Osteocyte (in vitro differentiated cells): ENCODE data around the gene SYT11. TPM values are rescaled to one million over a fixed set of nuclear protein-coding genes. Genes with fewer than 3 reads are reported as not detected.
"Not testable (repeated sequence)": the region's sequence is repeated elsewhere in the genome, so short reads cannot be mapped to it uniquely, and the experiment has no call there.

ENCODE experiments used
- DNase-seq: peaks from one replicate; pipeline ENCODE4 v3.0.0; 2021; ENCODE audit warnings: mixed read lengths; ENCODE audit not compliant: unreplicated experiment; ENCODE audit errors: extremely low spot score
- H3K27ac Mint-ChIP-seq: one replicate; pipeline ENCODE4 v1.8.0; 2021; ENCODE audit warnings: mild to moderate bottlenecking, mixed read lengths; ENCODE audit not compliant: unreplicated experiment
- H3K27me3 Mint-ChIP-seq: one replicate; pipeline ENCODE4 v1.8.0; 2021; ENCODE audit warnings: mixed read lengths; ENCODE audit not compliant: unreplicated experiment
- H3K36me3 Mint-ChIP-seq: one replicate; pipeline ENCODE4 v1.8.0; 2021; ENCODE audit warnings: mixed read lengths; ENCODE audit not compliant: unreplicated experiment
- H3K4me1 Mint-ChIP-seq: one replicate; pipeline ENCODE4 v1.8.0; 2021; ENCODE audit warnings: mixed read lengths; ENCODE audit not compliant: unreplicated experiment
- H3K4me3 Mint-ChIP-seq: one replicate; pipeline ENCODE4 v1.8.0; 2021; ENCODE audit warnings: mild to moderate bottlenecking, moderate library complexity, mixed read lengths; ENCODE audit not compliant: unreplicated experiment
- H3K9me3 Mint-ChIP-seq: one replicate; pipeline ENCODE4 v1.8.0; 2021; ENCODE audit warnings: mixed read lengths; ENCODE audit not compliant: unreplicated experiment
- CTCF ChIP-seq: fragments of 200-600 bp; sonication (generic); IDR thresholded peaks from 2 replicates; pipeline ENCODE4 v1.5.0; 2021; ENCODE audit warnings: antibody characterized with exemption, mild to moderate bottlenecking, moderate library complexity
- total RNA-seq: library from RNA; stranded (reverse); gene quantifications from 2 replicates; pipeline ENCODE4 v1.2.1, GENCODE V29; 2021

SYT11 gene
- total RNA-seq, 1 donor from 2014 or later = 5.3 TPM

- Mint-ChIP-seq H3K4me1 (peaks cover 21% of the 10 kb centered on the region), H3K27ac (no peak overlapping the region), H3K9me3 (no peaks in the 10 kb centered on the region), H3K36me3 (peaks cover 17% of the 10 kb centered on the region), H3K27me3 (no peaks in the 10 kb centered on the region), H3K4me3 (no peak overlapping the region)
- TF ChIP-seq CTCF = no peak
- no peak for DNase-seq
These were observed 27.9 kb upstream of the SYT11 start for GRCh38 chr1:155831279-155831976.

GRCh38 chr1:155833665-155834295 is 25.6 kb upstream of the SYT11 start:
- Mint-ChIP-seq H3K36me3 (peaks cover 20% of the 10 kb centered on the region), H3K27me3 (no peaks in the 10 kb centered on the region), H3K4me3 (peak overlapping the region; percentile 2), H3K4me1 (peaks cover 21% of the 10 kb centered on the region), H3K9me3 (no peaks in the 10 kb centered on the region), H3K27ac (peak overlapping the region; percentile 98)
- no peak for TF ChIP-seq CTCF
- DNase-seq = no peak

GRCh38 chr1:155834296-155834926 is 25.0 kb upstream of the SYT11 start:
- H3K4me3 Mint-ChIP-seq = peak overlapping the region; percentile 2
- H3K9me3 Mint-ChIP-seq = no peaks in the 10 kb centered on the region
- peak overlapping the region; percentile 98 for H3K27ac Mint-ChIP-seq
- H3K27me3 Mint-ChIP-seq = no peaks in the 10 kb centered on the region
- H3K36me3 Mint-ChIP-seq = peaks cover 20% of the 10 kb centered on the region
- H3K4me1 Mint-ChIP-seq = peaks cover 21% of the 10 kb centered on the region
- peak; percentile 79 for DNase-seq
- no peak for TF ChIP-seq CTCF

GRCh38 chr1:155834927-155835399 is 24.4 kb upstream of the SYT11 start:
- H3K4me3 Mint-ChIP-seq, H3K27me3 Mint-ChIP-seq, H3K9me3 Mint-ChIP-seq, DNase-seq: not testable (repeated sequence)
- Mint-ChIP-seq H3K4me1 (peaks cover 23% of the 10 kb centered on the region), H3K36me3 (peaks cover 20% of the 10 kb centered on the region), H3K27ac (peak overlapping the region; percentile 98)

GRCh38 chr1:155835548-155835947 is 23.8 kb upstream of the SYT11 start:
- Mint-ChIP-seq H3K36me3 (peaks cover 20% of the 10 kb centered on the region), H3K27ac (peak overlapping the region; percentile 98), H3K9me3 (no peaks in the 10 kb centered on the region), H3K27me3 (no peaks in the 10 kb centered on the region), H3K4me3 (no peak overlapping the region), H3K4me1 (peaks cover 23% of the 10 kb centered on the region)
- DNase-seq = peak; percentile 56
- TF ChIP-seq CTCF = no peak
